Activated CD4-positive, alpha-beta T cell treated with anti-CD3 and anti-CD28 coated beads, Interleukin-2, amount 50 U/mL, for 4 hours (primary cell): ENCODE measurements around the gene EML6.

Experiments used
- DNase-seq, 2 experiments: peaks; one replicate each; pipeline ENCODE4 v3.0.0-alpha.2; 2020

The EML6 gene

GRCh38 chr2:54891909-54892308, 168.4 kb downstream of the EML6 start:
- no peak for DNase-seq

- DNase-seq: no peak
Measured at GRCh38 chr2:54894467-54894866, 171.0 kb downstream of the EML6 start.

GRCh38 chr2:54895730-54896129, 172.3 kb downstream of the EML6 start:
- DNase-seq: no peak

GRCh38 chr2:54897420-54898310, 174.2 kb downstream of the EML6 start:
- no peak for DNase-seq

GRCh38 chr2:54898456-54899226, 175.2 kb downstream of the EML6 start:
- no peak for DNase-seq

GRCh38 chr2:54899576-54900200, 176.2 kb downstream of the EML6 start:
- DNase-seq: no peak

- DNase-seq: no peak
Measured at GRCh38 chr2:54901224-54901986, 177.9 kb downstream of the EML6 start.

GRCh38 chr2:54902763-54903162, 179.3 kb downstream of the EML6 start:
- DNase-seq: no peak

GRCh38 chr2:54903736-54904554, 180.5 kb downstream of the EML6 start:
- DNase-seq: peak; percentile 41 to 49

- DNase-seq: no peak
Measured at GRCh38 chr2:54904836-54905235, 181.4 kb downstream of the EML6 start.

- no peak for DNase-seq
Measured at GRCh38 chr2:54906716-54907115, 183.3 kb downstream of the EML6 start.

- no peak for DNase-seq
Measured at GRCh38 chr2:54907663-54908062, 184.2 kb downstream of the EML6 start.

GRCh38 chr2:54908591-54908990, 185.1 kb downstream of the EML6 start:
- no peak for DNase-seq

- DNase-seq: no peak
Measured at GRCh38 chr2:54909001-54909400, 185.5 kb downstream of the EML6 start.

- DNase-seq: no peak
Measured at GRCh38 chr2:54912305-54912704, 188.8 kb downstream of the EML6 start.

- no peak for DNase-seq
Measured at GRCh38 chr2:54912893-54913292, 189.4 kb downstream of the EML6 start.

- no peak for DNase-seq
Measured at GRCh38 chr2:54914637-54915036, 191.2 kb downstream of the EML6 start.

GRCh38 chr2:54915101-54915500, 191.6 kb downstream of the EML6 start:
- DNase-seq: no peak

- DNase-seq: no peak
Measured at GRCh38 chr2:54916637-54917036, 193.2 kb downstream of the EML6 start.

- DNase-seq: no peak
Measured at GRCh38 chr2:54918647-54919280, 195.3 kb downstream of the EML6 start.

- DNase-seq: no peak
Measured at GRCh38 chr2:54920660-54921059, 197.2 kb downstream of the EML6 start.
